Astrocyte (in vitro differentiated cells and primary cell): ENCODE data around the gene STEAP4. TPM values are rescaled to one million over a fixed set of nuclear protein-coding genes. Genes with fewer than 3 reads are reported as not detected.

Experiments
- DNase-seq: peaks from one replicate; pipeline ENCODE4 v3.0.0-alpha.2; 2010; ENCODE audit warnings: low read depth
- FAIRE-seq: peaks from 2 replicates; lab custom pipeline; 2011; peaks lifted over from hg19 to GRCh38; lab: Jason Lieb, UNC
- H2AFZ ChIP-seq: 2 replicates; pipeline ENCODE4 v1.6.0; 2012; ENCODE audit warnings: low read depth, low read length, inconsistent platforms
- H3K27ac ChIP-seq: 2 replicates; pipeline ENCODE4 v1.5.1; 2011; ENCODE audit warnings: low read depth, low read length, inconsistent platforms
- H3K27me3 ChIP-seq: 2 replicates; pipeline ENCODE4 v1.6.0; 2011; ENCODE audit warnings: low read length, inconsistent platforms; ENCODE audit not compliant: insufficient read depth
- H3K36me3 ChIP-seq: 2 replicates; pipeline ENCODE4 v1.5.1; 2011; ENCODE audit warnings: low read length, inconsistent platforms; ENCODE audit not compliant: insufficient read depth
- H3K4me1 ChIP-seq: 2 replicates; pipeline ENCODE4 v1.5.1; 2011; ENCODE audit warnings: low read length, inconsistent platforms; ENCODE audit not compliant: insufficient read depth
- H3K4me2 ChIP-seq: 2 replicates; pipeline ENCODE4 v1.6.0; 2012; ENCODE audit warnings: low read length, inconsistent platforms
- H3K4me3 ChIP-seq: 2 replicates; pipeline ENCODE4 v1.5.1; 2011; ENCODE audit warnings: low read depth, mild to moderate bottlenecking, low read length, inconsistent platforms; ENCODE audit not compliant: insufficient read depth
- H3K79me2 ChIP-seq: 2 replicates; pipeline ENCODE4 v1.6.0; 2012; ENCODE audit warnings: mild to moderate bottlenecking, low read length, inconsistent platforms; ENCODE audit not compliant: insufficient read depth
- H3K9ac ChIP-seq: 2 replicates; pipeline ENCODE4 v1.6.0; 2012; ENCODE audit warnings: mild to moderate bottlenecking, low read length, inconsistent platforms
- H3K9me3 ChIP-seq: 2 replicates; pipeline ENCODE4 v1.5.1; 2012; ENCODE audit warnings: low read depth, mild to moderate bottlenecking, low read length, inconsistent platforms; ENCODE audit not compliant: insufficient read depth
- H4K20me1 ChIP-seq: 2 replicates; pipeline ENCODE4 v1.6.0; 2012; ENCODE audit warnings: low read length, inconsistent platforms; ENCODE audit not compliant: insufficient read depth
- H3K27ac Mint-ChIP-seq: one replicate; pipeline ENCODE4 v1.8.0; 2021; ENCODE audit warnings: mild to moderate bottlenecking, mixed read lengths; ENCODE audit not compliant: unreplicated experiment
- H3K27me3 Mint-ChIP-seq: one replicate; pipeline ENCODE4 v1.8.0; 2021; ENCODE audit warnings: low read depth, mixed read lengths; ENCODE audit not compliant: unreplicated experiment
- H3K36me3 Mint-ChIP-seq: one replicate; pipeline ENCODE4 v1.8.0; 2021; ENCODE audit warnings: low read depth, mixed read lengths; ENCODE audit not compliant: unreplicated experiment
- H3K4me1 Mint-ChIP-seq: one replicate; pipeline ENCODE4 v1.8.0; 2021; ENCODE audit warnings: low read depth, mixed read lengths; ENCODE audit not compliant: unreplicated experiment
- H3K4me3 Mint-ChIP-seq: one replicate; pipeline ENCODE4 v1.8.0; 2021; ENCODE audit warnings: mild to moderate bottlenecking, moderate library complexity, mixed read lengths; ENCODE audit not compliant: unreplicated experiment
- H3K9me3 Mint-ChIP-seq: one replicate; pipeline ENCODE4 v1.8.0; 2021; ENCODE audit warnings: mild to moderate bottlenecking, mixed read lengths; ENCODE audit not compliant: unreplicated experiment
- CTCF ChIP-seq: IDR thresholded peaks from 2 replicates; pipeline ENCODE4 v1.5.1; 2011; ENCODE audit warnings: low read depth, mild to moderate bottlenecking, inconsistent platforms, low read length, moderate library complexity; ENCODE audit not compliant: insufficient read depth
- EZH2 ChIP-seq: IDR thresholded peaks from 2 replicates; pipeline ENCODE4 v1.6.1; 2012; ENCODE audit warnings: mild to moderate bottlenecking, low read length, inconsistent platforms; ENCODE audit not compliant: insufficient read depth
- total RNA-seq: library from RNA; stranded (reverse); gene quantifications from 2 replicates; pipeline ENCODE4 v1.2.1, GENCODE V29; 2021

The STEAP4 gene
- total RNA-seq, 1 donor from 2014 or later, result not detected

- H3K9me3 ChIP-seq, result no peaks in the 10 kb centered on the region
- TF ChIP-seq CTCF (no peak), EZH2 (no peak)
- H3K9ac ChIP-seq, result no peak overlapping the region
- H3K4me3 ChIP-seq, result no peak overlapping the region
- no peak overlapping the region for H3K27ac Mint-ChIP-seq
- peaks cover 6% of the 10 kb centered on the region for H3K27me3 Mint-ChIP-seq
- DNase-seq (no peak), FAIRE-seq (no peak)
- no peak overlapping the region for H3K27ac ChIP-seq
- no peaks in the 10 kb centered on the region for H3K9me3 Mint-ChIP-seq
- no peaks in the 10 kb centered on the region for H4K20me1 ChIP-seq
- H3K36me3 ChIP-seq, result no peaks in the 10 kb centered on the region
- no peaks in the 10 kb centered on the region for H3K4me1 Mint-ChIP-seq
- no peaks in the 10 kb centered on the region for H3K4me1 ChIP-seq
- no peak overlapping the region for H2AFZ ChIP-seq
- no peaks in the 10 kb centered on the region for H3K79me2 ChIP-seq
- no peak overlapping the region for H3K4me2 ChIP-seq
- no peaks in the 10 kb centered on the region for H3K27me3 ChIP-seq
- H3K36me3 Mint-ChIP-seq, result no peaks in the 10 kb centered on the region
- H3K4me3 Mint-ChIP-seq, result no peak overlapping the region
Measured at GRCh38 chr7:88350118-88350517, 43.4 kb upstream of the STEAP4 start.

GRCh38 chr7:88347517-88347916 is 40.8 kb upstream of the STEAP4 start:
- no peaks in the 10 kb centered on the region for H4K20me1 ChIP-seq
- no peaks in the 10 kb centered on the region for H3K9me3 ChIP-seq
- Mint-ChIP-seq H3K9me3 (no peaks in the 10 kb centered on the region), H3K27me3 (peaks cover 2% of the 10 kb centered on the region), H3K4me3 (no peak overlapping the region), H3K27ac (no peak overlapping the region), H3K4me1 (no peaks in the 10 kb centered on the region), H3K36me3 (no peaks in the 10 kb centered on the region)
- H3K27me3 ChIP-seq, result no peaks in the 10 kb centered on the region
- FAIRE-seq, result no peak
- H3K27ac ChIP-seq, result no peak overlapping the region
- no peak overlapping the region for H3K4me3 ChIP-seq
- H2AFZ ChIP-seq, result no peak overlapping the region
- no peak for DNase-seq
- no peaks in the 10 kb centered on the region for H3K36me3 ChIP-seq
- TF ChIP-seq EZH2, result no peak
- no peak for TF ChIP-seq CTCF
- no peaks in the 10 kb centered on the region for H3K79me2 ChIP-seq
- no peak overlapping the region for H3K4me2 ChIP-seq
- no peaks in the 10 kb centered on the region for H3K4me1 ChIP-seq
- no peak overlapping the region for H3K9ac ChIP-seq

GRCh38 chr7:88347090-88347489 is 40.4 kb upstream of the STEAP4 start:
- Histone ChIP-seq H3K27ac (no peak overlapping the region), H3K4me2 (no peak overlapping the region), H3K27me3 (no peaks in the 10 kb centered on the region), H4K20me1 (no peaks in the 10 kb centered on the region), H3K9ac (no peak overlapping the region), H3K4me1 (no peaks in the 10 kb centered on the region), H3K4me3 (no peak overlapping the region), H3K9me3 (no peaks in the 10 kb centered on the region), H3K79me2 (no peaks in the 10 kb centered on the region), H2AFZ (no peak overlapping the region), H3K36me3 (no peaks in the 10 kb centered on the region)
- H3K27me3 Mint-ChIP-seq, result peaks cover 2% of the 10 kb centered on the region
- TF ChIP-seq EZH2, result no peak
- no peak for TF ChIP-seq CTCF
- DNase-seq (no peak), FAIRE-seq (no peak)
- no peak overlapping the region for H3K4me3 Mint-ChIP-seq
- H3K27ac Mint-ChIP-seq, result no peak overlapping the region
- H3K4me1 Mint-ChIP-seq, result no peaks in the 10 kb centered on the region
- H3K36me3 Mint-ChIP-seq, result no peaks in the 10 kb centered on the region
- H3K9me3 Mint-ChIP-seq, result no peaks in the 10 kb centered on the region
